SU-DHL-6 (cell line): Measurements from ENCODE around the gene LIPM.

ENCODE experiments used
- H2AFZ ChIP-seq: fragments of 200-600 bp; sonication (generic); 2 replicates; pipeline ENCODE4 v1.6.1; 2014; ENCODE audit warnings: low read depth, mild to moderate bottlenecking, moderate library complexity, mixed read lengths, antibody characterized with exemption, low read length; ENCODE audit not compliant: severe bottlenecking
- H3F3A ChIP-seq: fragments of 200-600 bp; shearing (Covaris generic); 2 replicates; pipeline ENCODE4 v1.6.0; 2016; ENCODE audit warnings: antibody characterized with exemption, mild to moderate bottlenecking; ENCODE audit not compliant: insufficient read depth
- H3K27ac ChIP-seq: fragments of 200-600 bp; sonication (generic); 2 replicates; pipeline ENCODE4 v1.5.1; 2016; ENCODE audit warnings: low read depth, mild to moderate bottlenecking, low read length, moderate library complexity, mixed read lengths
- H3K27me3 ChIP-seq: fragments of 200-600 bp; sonication (generic), shearing (Covaris generic); 2 replicates; pipeline ENCODE4 v1.6.0; 2014; ENCODE audit warnings: mild to moderate bottlenecking, low read length
- H3K36me3 ChIP-seq: fragments of 200-600 bp; sonication (generic); 2 replicates; pipeline ENCODE4 v1.6.1; 2014; ENCODE audit warnings: mild to moderate bottlenecking, low read length, mixed read lengths
- H3K4me2 ChIP-seq: fragments of 300-600, 200-600 bp; shearing (Covaris generic), sonication (generic); 2 replicates; pipeline ENCODE4 v1.6.0; 2014; ENCODE audit warnings: low read length, low read depth, mild to moderate bottlenecking; ENCODE audit not compliant: poor library complexity, severe bottlenecking
- H3K4me3 ChIP-seq: fragments of 200-600 bp; sonication (generic); 2 replicates; pipeline ENCODE4 v1.5.1; 2014; ENCODE audit warnings: antibody characterized with exemption, low read length, mild to moderate bottlenecking, mixed read lengths; ENCODE audit not compliant: insufficient read depth, poor library complexity, severe bottlenecking
- H3K79me2 ChIP-seq: fragments of 200-600 bp; sonication (generic); 2 replicates; pipeline ENCODE4 v1.6.1; 2014; ENCODE audit warnings: mild to moderate bottlenecking, low read length, moderate library complexity; ENCODE audit not compliant: insufficient read depth
- H3K9ac ChIP-seq: fragments of 200-600 bp; sonication (generic); 2 replicates; pipeline ENCODE4 v1.7.0; 2014; ENCODE audit warnings: mild to moderate bottlenecking, low read length
- H3K9me2 ChIP-seq: fragments of 200-600 bp; sonication (generic); replicated peaks from 2 replicates; pipeline ENCODE4 v1.6.1; 2014; ENCODE audit warnings: low read length; ENCODE audit not compliant: insufficient read depth
- H3K9me3 ChIP-seq: fragments of 200-600 bp; sonication (generic); 2 replicates; pipeline ENCODE4 v1.6.1; 2014; ENCODE audit warnings: low read length, mixed read lengths; ENCODE audit not compliant: insufficient read depth
- H4K20me1 ChIP-seq: fragments of 200-600 bp; sonication (generic); 2 replicates; pipeline ENCODE4 v1.6.1; 2014; ENCODE audit warnings: low read depth, mild to moderate bottlenecking, antibody characterized with exemption, low read length, moderate library complexity, mixed read lengths
- CTCF ChIP-seq: fragments of 200-600 bp; sonication (generic); IDR thresholded peaks from one replicate; pipeline ENCODE4 v1.5.1; 2017; ENCODE audit warnings: antibody characterized with exemption, mild to moderate bottlenecking, low read length, moderate library complexity; ENCODE audit not compliant: insufficient read depth, poor library complexity, severe bottlenecking
- EZH2phosphoT487 ChIP-seq: fragments of 200-600 bp; sonication (generic), shearing (Covaris generic); conservative IDR thresholded peaks from 2 replicates; pipeline ENCODE4 v1.6.1; 2018; ENCODE audit warnings: mild to moderate bottlenecking, antibody characterized with exemption, low read length, moderate library complexity, mixed read lengths

LIPM gene

GRCh38 chr10:88804083-88804812 lies 1.7 kb downstream of the LIPM start:
- no peak for TF ChIP-seq CTCF
- no peak for TF ChIP-seq EZH2phosphoT487
- Histone ChIP-seq H2AFZ (no peak overlapping the region), H3K9me3 (no peaks in the 10 kb centered on the region), H3K9ac (no peak overlapping the region), H3K4me3 (no peak overlapping the region), H4K20me1 (no peaks in the 10 kb centered on the region), H3K27me3 (no peaks in the 10 kb centered on the region), H3K27ac (no peak overlapping the region), H3K36me3 (no peaks in the 10 kb centered on the region), H3K4me2 (no peak overlapping the region), H3K79me2 (no peaks in the 10 kb centered on the region), H3F3A (no peaks in the 10 kb centered on the region), H3K9me2 (no peaks in the 10 kb centered on the region)

GRCh38 chr10:88805361-88805760 lies 2.8 kb downstream of the LIPM start:
- no peak overlapping the region for H3K4me2 ChIP-seq
- H3K27ac ChIP-seq = no peak overlapping the region
- H3K36me3 ChIP-seq = no peaks in the 10 kb centered on the region
- no peak overlapping the region for H2AFZ ChIP-seq
- no peaks in the 10 kb centered on the region for H3K27me3 ChIP-seq
- H4K20me1 ChIP-seq = no peaks in the 10 kb centered on the region
- H3K79me2 ChIP-seq = no peaks in the 10 kb centered on the region
- no peak overlapping the region for H3K4me3 ChIP-seq
- H3F3A ChIP-seq = no peaks in the 10 kb centered on the region
- no peaks in the 10 kb centered on the region for H3K9me3 ChIP-seq
- no peaks in the 10 kb centered on the region for H3K9me2 ChIP-seq
- H3K9ac ChIP-seq = no peak overlapping the region
- no peak for TF ChIP-seq CTCF
- no peak for TF ChIP-seq EZH2phosphoT487

GRCh38 chr10:88805924-88806323 lies 3.4 kb downstream of the LIPM start:
- Histone ChIP-seq H3K27me3 (no peaks in the 10 kb centered on the region), H3K4me3 (no peak overlapping the region), H3K9ac (no peak overlapping the region), H3K9me2 (no peaks in the 10 kb centered on the region), H4K20me1 (no peaks in the 10 kb centered on the region), H3K36me3 (no peaks in the 10 kb centered on the region), H3K79me2 (no peaks in the 10 kb centered on the region), H2AFZ (no peak overlapping the region), H3F3A (no peaks in the 10 kb centered on the region), H3K27ac (no peak overlapping the region), H3K4me2 (no peak overlapping the region), H3K9me3 (no peaks in the 10 kb centered on the region)
- TF ChIP-seq EZH2phosphoT487 (no peak), CTCF (no peak)
